ENCODE results near the gene SMYD3. TPM values are rescaled to one million over a fixed set of nuclear protein-coding genes. Genes with fewer than 3 reads are reported as not detected.

SMYD3 gene
- total RNA-seq, 1 experiment from 2014 or later, result 25.5 TPM

DNA sequence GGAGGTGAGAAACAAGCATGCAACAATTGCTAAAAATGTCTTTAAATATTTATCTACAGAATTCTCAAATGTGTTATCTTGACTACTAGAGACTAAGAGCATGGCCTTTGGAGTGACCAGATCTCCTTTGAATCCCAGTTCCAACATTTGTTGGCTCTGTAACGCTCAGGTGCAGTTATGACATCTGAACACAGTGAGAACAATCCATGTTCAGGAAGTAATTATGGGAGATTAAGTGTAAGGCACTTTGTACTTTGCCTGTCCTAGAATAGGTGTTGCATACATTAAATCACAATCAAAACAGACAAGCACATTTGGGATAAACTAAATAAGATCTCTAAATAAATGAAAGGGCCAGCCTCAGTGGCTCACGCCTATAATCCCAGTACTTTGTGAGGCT, 454.5 kb downstream of the SMYD3 start:
- H3K4me2 ChIP-seq (ENCODE audit: insufficient read depth, insufficient read length, low read length), result no peak overlapping the region
- no peak overlapping the region for H3K56ac ChIP-seq (ENCODE audit: insufficient read length, low read depth, low read length)
- Mint-ChIP-seq H3K27me3 (ENCODE audit: low read depth) (no peaks in the 10 kb centered on the region), H3K4me3 (no peak overlapping the region), H3K4me1 (no peaks in the 10 kb centered on the region), H3K9me3 (no peaks in the 10 kb centered on the region; a peak in 1 of 5 replicates), H3K36me3 (ENCODE audit: insufficient read depth in 1 of 3, low read depth in 3 of 3) (peaks cover 0 to 6% (median 0%) of the 10 kb centered on the region in 3 experiments; a peak in 2 of 7 replicates), H3K27ac (no peak overlapping the region)
- H4K8ac ChIP-seq (replicated peaks; ENCODE audit: insufficient read length, low read depth, low read length), result no peak overlapping the region
- no peak overlapping the region for H3K14ac ChIP-seq (ENCODE audit: insufficient read depth, low read length)
- no peaks in the 10 kb centered on the region for H3K9me3 ChIP-seq (ENCODE audit: control insufficient read depth, low read depth, low read length)
- no peak for TF ChIP-seq CTCF (conservative IDR thresholded peaks at IDR 0.05)
- no peaks in the 10 kb centered on the region for H3K27me3 ChIP-seq (ENCODE audit: insufficient read depth, low read length)
- H2BK12ac ChIP-seq (ENCODE audit: insufficient read length, low read depth, low read length), result no peak overlapping the region
- no peak overlapping the region for H4K5ac ChIP-seq (ENCODE audit: insufficient read length, low read depth, low read length)
- H2BK20ac ChIP-seq (ENCODE audit: low read depth, low read length, poor library complexity, severe bottlenecking), result no peak overlapping the region
- H3K4ac ChIP-seq (ENCODE audit: low read depth, low read length), result no peak overlapping the region
- H3K23me2 ChIP-seq (ENCODE audit: insufficient read length, low read depth, low read length, poor library complexity, severe bottlenecking), result no peaks in the 10 kb centered on the region
- no peaks in the 10 kb centered on the region for H3K4me1 ChIP-seq (ENCODE audit: insufficient read depth, low read length)
- no CpG with 5 or more reads among the region's 2 CpGs for WGBS (ENCODE audit: extremely low coverage, insufficient read length, low lambda C conversion rate)
- no peak overlapping the region for H3T11ph ChIP-seq (ENCODE audit: low read length)
- no peaks in the 10 kb centered on the region for H3K79me1 ChIP-seq (ENCODE audit: insufficient read depth, low read depth, low read length, poor library complexity, severe bottlenecking)
- H2BK15ac ChIP-seq (ENCODE audit: low read depth, low read length), result no peak overlapping the region
- no peaks in the 10 kb centered on the region for H4K20me1 ChIP-seq (ENCODE audit: control insufficient read depth, insufficient read depth, insufficient read length)
- no peak overlapping the region for H3K27ac ChIP-seq (ENCODE audit: insufficient read length, low read depth, low read length)
- H3K9ac ChIP-seq (ENCODE audit: extremely low read depth, insufficient read length, low read length), result no peak overlapping the region
- H4K91ac ChIP-seq (ENCODE audit: insufficient read length, low read depth, low read length), result no peak overlapping the region
- H2AK5ac ChIP-seq (ENCODE audit: insufficient read length, low read length), result no peak overlapping the region
- no peak overlapping the region for H2BK120ac ChIP-seq (ENCODE audit: low read depth, low read length, poor library complexity, severe bottlenecking)
- no peak overlapping the region for H2BK5ac ChIP-seq (ENCODE audit: insufficient read length, low read length)
- DNase-seq, result no peak
- H2AFZ ChIP-seq (ENCODE audit: low read length), result no peak overlapping the region
- H3K18ac ChIP-seq (ENCODE audit: insufficient read length, low read depth, low read length), result no peak overlapping the region
- H3K23ac ChIP-seq (ENCODE audit: insufficient read length, low read depth, low read length), result no peak overlapping the region
- no peaks in the 10 kb centered on the region for H3K79me2 ChIP-seq (ENCODE audit: insufficient read depth, low read length)

Data from H9 (cell line).